ENCODE data around the gene CBLB.

CBLB gene

DNA sequence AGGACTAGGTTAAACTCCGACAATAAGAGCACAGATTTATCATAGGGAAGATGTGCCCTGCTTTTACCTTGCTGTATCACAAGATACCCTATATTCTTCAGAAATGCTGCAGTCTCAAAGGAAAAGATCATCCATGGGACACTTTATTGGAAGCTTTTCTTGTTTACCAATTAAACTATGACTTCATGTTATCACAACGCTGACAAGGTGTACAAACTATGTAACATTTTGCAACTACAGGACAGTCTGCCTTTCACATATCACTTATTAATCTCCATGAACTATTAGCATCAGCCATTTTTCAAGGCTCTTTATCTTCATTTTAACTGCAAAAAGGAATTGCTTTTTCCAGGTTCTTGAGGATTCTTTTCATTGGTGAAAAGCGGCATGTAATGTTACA is 34.0 kb downstream of the CBLB start:
- H3K4me1 ChIP-seq (ENCODE audit: insufficient read depth, low read length), result peaks cover 3% of the 10 kb centered on the region
- H3K36me3 ChIP-seq (ENCODE audit: insufficient read depth, low read length), result peaks cover 27% of the 10 kb centered on the region
- H3K27me3 ChIP-seq (ENCODE audit: insufficient read depth, low read length), result no peaks in the 10 kb centered on the region
- H3K9me3 ChIP-seq (ENCODE audit: low read length), result no peaks in the 10 kb centered on the region
- no peak overlapping the region for H2AFZ ChIP-seq (ENCODE audit: low read depth, low read length)
- H3K4me3 ChIP-seq (ENCODE audit: low read length), result no peak overlapping the region

GRCh38 chr3:105832644-105833043 is 36.2 kb downstream of the CBLB start:
- H3K4me1 ChIP-seq (ENCODE audit: insufficient read depth, low read length), result peaks cover under 1% of the 10 kb centered on the region
- no peak overlapping the region for H3K4me3 ChIP-seq (ENCODE audit: low read length)
- peaks cover 14% of the 10 kb centered on the region for H3K36me3 ChIP-seq (ENCODE audit: insufficient read depth, low read length)
- no peaks in the 10 kb centered on the region for H3K9me3 ChIP-seq (ENCODE audit: low read length)
- no peaks in the 10 kb centered on the region for H3K27me3 ChIP-seq (ENCODE audit: insufficient read depth, low read length)
- no peak overlapping the region for H2AFZ ChIP-seq (ENCODE audit: low read depth, low read length)

GRCh38 chr3:105830836-105831235 is 38.0 kb downstream of the CBLB start:
- Histone ChIP-seq H3K4me1 (ENCODE audit: insufficient read depth, low read length) (peaks cover 10% of the 10 kb centered on the region), H3K4me3 (ENCODE audit: low read length) (no peak overlapping the region), H2AFZ (ENCODE audit: low read depth, low read length) (no peak overlapping the region), H3K36me3 (ENCODE audit: insufficient read depth, low read length) (peaks cover 13% of the 10 kb centered on the region), H3K9me3 (ENCODE audit: low read length) (no peaks in the 10 kb centered on the region), H3K27me3 (ENCODE audit: insufficient read depth, low read length) (no peaks in the 10 kb centered on the region)

- H3K9me3 ChIP-seq (ENCODE audit: low read length), result no peaks in the 10 kb centered on the region
- peaks cover 10% of the 10 kb centered on the region for H3K4me1 ChIP-seq (ENCODE audit: insufficient read depth, low read length)
- no peak overlapping the region for H2AFZ ChIP-seq (ENCODE audit: low read depth, low read length)
- H3K36me3 ChIP-seq (ENCODE audit: insufficient read depth, low read length), result peaks cover 12% of the 10 kb centered on the region
- H3K4me3 ChIP-seq (ENCODE audit: low read length), result no peak overlapping the region
- H3K27me3 ChIP-seq (ENCODE audit: insufficient read depth, low read length), result no peaks in the 10 kb centered on the region
Measured at GRCh38 chr3:105829871-105830622, 38.8 kb downstream of the CBLB start.

- Histone ChIP-seq H3K9me3 (ENCODE audit: low read length) (no peaks in the 10 kb centered on the region), H3K4me3 (ENCODE audit: low read length) (no peak overlapping the region), H3K4me1 (ENCODE audit: insufficient read depth, low read length) (peaks cover 10% of the 10 kb centered on the region), H3K36me3 (ENCODE audit: insufficient read depth, low read length) (peaks cover 10% of the 10 kb centered on the region), H2AFZ (ENCODE audit: low read depth, low read length) (no peak overlapping the region), H3K27me3 (ENCODE audit: insufficient read depth, low read length) (no peaks in the 10 kb centered on the region)
Measured at GRCh38 chr3:105829229-105829628, 39.6 kb downstream of the CBLB start.

DNA sequence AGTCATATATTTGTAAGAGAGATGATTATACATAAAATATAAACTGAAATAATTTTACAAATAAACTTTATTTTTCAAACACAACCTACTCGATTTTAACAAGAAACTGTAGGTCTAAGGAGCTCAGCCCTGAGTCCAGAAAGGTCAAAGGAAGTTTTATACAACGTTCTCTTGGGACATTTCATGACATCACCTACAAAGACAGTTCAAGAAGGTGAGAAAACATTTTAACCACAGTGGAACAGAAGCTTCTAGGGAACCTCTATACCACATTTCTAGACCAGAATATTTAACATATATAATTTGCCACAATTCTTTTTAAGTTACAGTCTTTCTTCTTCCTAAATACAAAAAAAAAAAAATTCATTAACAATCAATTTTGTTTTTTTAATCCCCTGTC is 40.1 kb downstream of the CBLB start:
- Histone ChIP-seq H3K4me1 (ENCODE audit: insufficient read depth, low read length) (peaks cover 10% of the 10 kb centered on the region), H2AFZ (ENCODE audit: low read depth, low read length) (no peak overlapping the region), H3K36me3 (ENCODE audit: insufficient read depth, low read length) (peaks cover 13% of the 10 kb centered on the region), H3K9me3 (ENCODE audit: low read length) (no peaks in the 10 kb centered on the region), H3K27me3 (ENCODE audit: insufficient read depth, low read length) (no peaks in the 10 kb centered on the region), H3K4me3 (ENCODE audit: low read length) (no peak overlapping the region)

DNA sequence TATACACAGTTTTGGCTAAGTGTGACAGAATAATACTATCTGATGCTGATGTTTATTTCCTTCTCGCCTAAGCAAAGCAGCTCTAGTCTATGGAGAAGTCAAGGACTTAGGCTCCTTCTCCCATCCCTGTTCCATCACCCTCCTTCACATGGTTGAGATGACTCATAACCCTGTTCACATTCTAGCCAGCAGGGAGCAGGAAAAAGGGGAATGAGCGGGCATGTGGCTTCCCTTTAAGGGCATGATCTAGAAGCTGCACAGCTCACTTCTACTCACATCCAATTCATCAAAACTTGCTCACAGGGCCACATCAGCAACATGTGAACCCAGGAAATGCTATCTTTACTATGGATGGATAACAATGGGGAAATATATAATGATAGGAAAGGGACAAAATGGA is 40.9 kb downstream of the CBLB start:
- Histone ChIP-seq H3K27me3 (ENCODE audit: insufficient read depth, low read length) (no peaks in the 10 kb centered on the region), H3K4me3 (ENCODE audit: low read length) (no peak overlapping the region), H2AFZ (ENCODE audit: low read depth, low read length) (no peak overlapping the region), H3K36me3 (ENCODE audit: insufficient read depth, low read length) (peaks cover 15% of the 10 kb centered on the region), H3K9me3 (ENCODE audit: low read length) (no peaks in the 10 kb centered on the region), H3K4me1 (ENCODE audit: insufficient read depth, low read length) (peaks cover 10% of the 10 kb centered on the region)

- Histone ChIP-seq H2AFZ (ENCODE audit: low read depth, low read length) (no peak overlapping the region), H3K36me3 (ENCODE audit: insufficient read depth, low read length) (peaks cover 15% of the 10 kb centered on the region), H3K4me3 (ENCODE audit: low read length) (no peak overlapping the region), H3K27me3 (ENCODE audit: insufficient read depth, low read length) (no peaks in the 10 kb centered on the region), H3K4me1 (ENCODE audit: insufficient read depth, low read length) (peaks cover 10% of the 10 kb centered on the region), H3K9me3 (ENCODE audit: low read length) (no peaks in the 10 kb centered on the region)
Measured at GRCh38 chr3:105826778-105827634, 41.8 kb downstream of the CBLB start.

DNA sequence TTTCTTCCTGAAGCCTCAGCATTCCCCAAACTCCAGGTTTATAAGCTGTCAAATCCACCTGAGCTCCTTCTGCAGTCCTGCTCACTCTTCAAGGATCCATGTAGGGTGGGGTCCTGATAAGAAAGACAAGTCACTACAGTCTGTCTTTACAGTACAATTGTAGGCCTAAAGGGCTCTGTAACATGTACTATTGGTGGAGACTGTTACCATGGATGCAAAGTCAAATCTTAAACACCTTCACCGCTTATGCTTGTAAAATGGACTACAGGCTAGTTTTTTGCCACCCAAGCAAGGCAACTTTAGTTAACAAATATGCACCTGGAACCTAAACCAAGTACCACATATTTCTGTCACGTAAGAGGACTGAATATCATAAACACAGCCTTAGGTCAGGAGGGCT is 44.7 kb downstream of the CBLB start:
- Histone ChIP-seq H2AFZ (ENCODE audit: low read depth, low read length) (no peak overlapping the region), H3K36me3 (ENCODE audit: insufficient read depth, low read length) (peaks cover 18% of the 10 kb centered on the region), H3K4me3 (ENCODE audit: low read length) (no peak overlapping the region), H3K9me3 (ENCODE audit: low read length) (peaks cover 3% of the 10 kb centered on the region), H3K27me3 (ENCODE audit: insufficient read depth, low read length) (no peaks in the 10 kb centered on the region), H3K4me1 (ENCODE audit: insufficient read depth, low read length) (peaks cover 13% of the 10 kb centered on the region)

DNA sequence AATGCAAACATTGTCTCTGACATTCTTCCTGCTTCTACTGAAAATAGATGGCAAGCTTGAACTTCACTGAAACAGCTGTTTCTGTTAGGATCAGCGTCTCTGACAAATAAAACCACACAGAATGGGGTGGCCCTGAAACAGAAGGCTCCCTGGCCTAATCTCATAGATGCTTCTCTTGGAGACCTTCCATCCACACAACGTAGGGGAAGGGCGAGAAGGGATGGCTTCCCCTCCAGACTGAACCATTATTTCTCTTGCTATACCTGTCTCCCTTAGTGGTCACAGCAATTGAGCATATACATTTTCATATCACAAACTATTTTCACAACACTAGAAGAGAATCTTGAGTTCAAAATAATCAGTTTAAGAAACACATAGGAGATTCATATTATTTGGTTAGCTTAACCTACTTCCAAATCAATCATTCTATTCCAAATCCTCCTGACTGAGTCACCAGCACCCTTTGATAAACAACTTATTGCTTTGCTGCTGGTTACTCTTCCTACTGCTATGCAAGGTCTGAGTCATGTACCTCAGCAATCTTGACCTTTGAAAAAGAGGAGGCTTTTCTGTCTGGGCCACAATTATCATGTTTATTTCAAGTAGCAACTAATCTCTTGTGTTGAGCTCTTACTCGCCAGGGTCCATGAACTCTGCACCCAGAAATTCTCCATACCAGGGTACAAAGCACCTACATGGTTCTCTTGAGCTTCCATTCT is 45.5 kb downstream of the CBLB start:
- H3K4me3 ChIP-seq (ENCODE audit: low read length), result no peak overlapping the region
- H3K27me3 ChIP-seq (ENCODE audit: insufficient read depth, low read length), result no peaks in the 10 kb centered on the region
- H3K9me3 ChIP-seq (ENCODE audit: low read length), result peaks cover 3% of the 10 kb centered on the region
- no peak overlapping the region for H2AFZ ChIP-seq (ENCODE audit: low read depth, low read length)
- H3K36me3 ChIP-seq (ENCODE audit: insufficient read depth, low read length), result peaks cover 18% of the 10 kb centered on the region
- peaks cover 13% of the 10 kb centered on the region for H3K4me1 ChIP-seq (ENCODE audit: insufficient read depth, low read length)

DNA sequence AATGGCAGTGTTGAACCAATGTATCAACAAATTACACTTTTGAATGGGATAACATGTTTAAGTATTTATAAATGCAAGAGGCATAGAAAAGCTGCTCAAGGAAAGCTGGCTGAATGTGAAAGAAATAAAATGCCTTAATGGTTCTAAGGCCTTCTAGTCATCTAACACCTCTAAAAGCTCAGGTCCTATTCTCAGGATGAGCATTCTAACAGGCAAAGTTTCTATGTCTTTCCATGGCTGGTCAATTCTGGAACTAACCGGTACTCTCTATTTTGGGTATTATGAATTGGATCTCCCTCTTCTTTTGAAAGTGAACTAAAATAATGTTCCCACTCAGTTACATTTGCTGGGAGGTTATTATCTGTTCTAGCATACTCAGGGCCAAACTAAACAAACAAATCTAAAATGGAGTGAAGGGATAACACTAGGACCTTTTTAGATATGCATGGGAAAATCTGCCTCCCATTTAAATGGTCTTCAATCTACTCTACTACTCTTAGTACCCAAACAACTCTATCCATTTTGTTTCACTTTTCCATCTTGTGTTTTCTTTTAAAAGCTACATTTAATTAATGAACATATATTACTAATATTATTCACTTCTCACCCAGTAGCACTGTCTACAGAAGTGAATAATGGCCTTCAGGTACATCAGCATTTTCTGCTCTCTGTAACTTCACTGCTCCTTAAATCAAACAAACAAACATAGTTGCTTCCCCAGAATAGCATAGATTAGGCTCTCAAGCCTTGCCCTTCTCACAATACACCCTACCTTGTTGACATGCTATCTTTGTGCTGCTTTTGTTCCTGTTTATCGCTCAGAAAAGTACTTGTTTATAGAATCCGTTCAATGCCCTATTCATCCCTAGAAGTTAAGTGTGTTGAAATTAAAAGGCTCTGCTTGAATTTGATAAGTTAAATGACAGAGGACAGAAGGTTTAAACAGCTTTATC is 46.4 kb downstream of the CBLB start:
- Histone ChIP-seq H3K4me1 (ENCODE audit: insufficient read depth, low read length) (peaks cover 13% of the 10 kb centered on the region), H3K4me3 (ENCODE audit: low read length) (no peak overlapping the region)

GRCh38 chr3:105821433-105821832 is 47.4 kb downstream of the CBLB start:
- no peaks in the 10 kb centered on the region for H3K27me3 ChIP-seq (ENCODE audit: insufficient read depth, low read length)
- H3K4me3 ChIP-seq (ENCODE audit: low read length), result no peak overlapping the region
- H2AFZ ChIP-seq (ENCODE audit: low read depth, low read length), result no peak overlapping the region
- H3K36me3 ChIP-seq (ENCODE audit: insufficient read depth, low read length), result peaks cover 21% of the 10 kb centered on the region
- peaks cover 3% of the 10 kb centered on the region for H3K9me3 ChIP-seq (ENCODE audit: low read length)
- H3K4me1 ChIP-seq (ENCODE audit: insufficient read depth, low read length), result peaks cover 5% of the 10 kb centered on the region

More for the DNA sequence above, 46.4 kb downstream of the CBLB start:
- no peaks in the 10 kb centered on the region for H3K27me3 ChIP-seq (ENCODE audit: insufficient read depth, low read length)
- no peak overlapping the region for H2AFZ ChIP-seq (ENCODE audit: low read depth, low read length)
- H3K36me3 ChIP-seq (ENCODE audit: insufficient read depth, low read length), result peaks cover 18% of the 10 kb centered on the region
- peaks cover 3% of the 10 kb centered on the region for H3K9me3 ChIP-seq (ENCODE audit: low read length)

Measured in neuron (in vitro differentiated cells).